Urinary bladder (tissue), 4 donors: ENCODE results near the gene AFDN. TPM values are rescaled to one million over a fixed set of nuclear protein-coding genes. Genes with fewer than 3 reads are reported as not detected.

Source experiments
- DNase-seq: peaks from one replicate; pipeline ENCODE4 v3.0.0-alpha.2; 2015; ENCODE audit errors: extremely low spot score
- H3K27ac ChIP-seq: one replicate; pipeline ENCODE4 v1.5.1; 2013; ENCODE audit warnings: low read depth, mild to moderate bottlenecking, moderate library complexity
- H3K36me3 ChIP-seq: one replicate; pipeline ENCODE4 v1.6.1; 2013; ENCODE audit warnings: mild to moderate bottlenecking, moderate library complexity; ENCODE audit not compliant: insufficient read depth
- H3K4me1 ChIP-seq: one replicate; pipeline ENCODE4 v1.6.1; 2013; ENCODE audit warnings: mild to moderate bottlenecking, moderate library complexity; ENCODE audit not compliant: insufficient read depth
- H3K4me3 ChIP-seq: one replicate; pipeline ENCODE4 v1.5.1; 2013; ENCODE audit warnings: low read depth, low read length
- WGBS: extraction: QIAGEN DNeasy Blood & Tissue Kit; methylation state at CpG from one replicate; pipeline ENCODE4 v1.1.7; 2013; 5-methylcytosine and 5-hydroxymethylcytosine counted together
- polyA plus RNA-seq: library from polyadenylated mRNA; stranded (reverse); fragments of 200-250 nt; gene quantifications from one replicate; pipeline ENCODE4 v1.2.3, GENCODE V29; 2013
- total RNA-seq: library from RNA; depleted of rRNA; stranded (reverse); fragments of >200 nt; gene quantifications from one replicate; pipeline ENCODE4 v1.2.3, GENCODE V29; 2014
- donor health status: healthy with polysubstance abuse.
- donor health status: healthy.

AFDN gene
- total and polyA plus RNA-seq, 2 donors, result 29.6 to 177 TPM

DNA sequence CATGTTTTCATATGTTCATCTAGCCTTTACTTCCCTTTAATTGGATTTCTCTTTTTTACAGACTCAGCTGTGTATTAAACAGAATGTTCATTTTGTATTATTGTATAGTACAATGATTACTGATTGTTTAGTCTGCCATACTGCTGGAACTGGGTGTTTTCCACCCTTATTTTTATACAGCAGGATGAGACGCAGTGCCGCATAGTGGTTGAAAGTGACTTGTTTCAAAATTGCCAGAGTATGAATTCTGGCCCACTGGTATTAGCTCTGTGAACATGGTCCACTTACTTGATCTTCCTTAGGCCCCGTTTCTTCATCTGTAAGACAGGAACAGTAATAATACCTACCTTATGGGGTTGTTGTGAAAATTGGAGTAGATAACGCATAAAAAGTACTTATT, 22.1 kb downstream of the AFDN start:
- H3K4me1 ChIP-seq, result no peaks in the 10 kb centered on the region
- H3K27ac ChIP-seq, result no peak overlapping the region
- 95% methylated on average over 4 of the region's 4 CpGs for WGBS
- H3K36me3 ChIP-seq, result no peaks in the 10 kb centered on the region
- DNase-seq, result no peak
- H3K4me3 ChIP-seq, result no peak overlapping the region

DNA sequence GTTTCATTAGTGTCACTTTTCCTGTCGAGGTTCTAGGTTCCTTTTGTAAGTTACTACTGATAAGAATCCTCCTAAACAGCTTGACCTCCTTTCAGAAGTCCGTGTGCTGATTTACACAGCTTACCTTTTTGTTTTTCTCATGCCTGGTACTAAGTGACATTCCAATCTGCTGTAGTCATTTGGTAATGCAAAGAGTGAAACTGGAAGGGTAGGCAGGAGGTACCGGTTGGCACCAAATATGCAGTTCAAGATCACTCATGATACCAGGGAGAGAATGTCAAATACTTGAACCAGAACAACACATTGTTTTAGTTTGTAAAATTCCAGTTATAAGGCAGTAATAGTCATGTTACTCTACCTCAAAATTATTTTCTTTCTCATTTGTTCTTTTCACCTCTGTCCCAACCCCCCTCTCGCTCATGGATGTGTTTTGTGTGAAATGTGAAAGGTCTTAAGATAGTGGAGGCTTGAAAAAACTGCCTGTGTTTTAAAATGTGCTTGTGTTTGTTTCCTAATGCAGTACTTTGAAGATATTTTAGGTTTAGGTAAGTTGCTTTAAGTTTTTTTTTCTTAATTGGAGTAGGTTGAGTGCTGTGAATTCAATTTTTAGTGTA, 23.2 kb downstream of the AFDN start:
- peak; percentile 57 for DNase-seq
- 60% methylated on average over 4 of the region's 4 CpGs for WGBS
- Histone ChIP-seq H3K4me3 (no peak overlapping the region), H3K27ac (peak overlapping the region; percentile 16), H3K4me1 (no peaks in the 10 kb centered on the region), H3K36me3 (no peaks in the 10 kb centered on the region)

DNA sequence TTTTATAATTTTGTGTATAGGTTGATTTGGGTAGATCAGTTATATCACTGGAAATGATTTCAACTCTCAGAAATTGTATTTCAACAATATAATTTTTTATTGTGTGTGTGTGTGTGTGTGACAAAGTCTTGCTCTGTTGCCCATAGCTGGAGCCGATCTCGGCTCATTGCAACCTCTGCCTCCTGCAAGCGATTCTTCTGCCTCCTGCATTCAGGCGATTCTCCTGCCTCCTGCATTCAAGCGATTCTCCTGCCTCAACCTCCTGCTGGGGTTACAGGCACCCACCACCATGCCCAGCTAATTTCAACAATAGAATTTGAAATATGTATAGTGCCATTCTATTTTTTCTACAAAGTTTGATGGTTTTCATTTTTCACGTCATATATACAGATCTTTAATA, 24.1 kb downstream of the AFDN start:
- 91% methylated on average over 6 of the region's 6 CpGs for WGBS

DNA sequence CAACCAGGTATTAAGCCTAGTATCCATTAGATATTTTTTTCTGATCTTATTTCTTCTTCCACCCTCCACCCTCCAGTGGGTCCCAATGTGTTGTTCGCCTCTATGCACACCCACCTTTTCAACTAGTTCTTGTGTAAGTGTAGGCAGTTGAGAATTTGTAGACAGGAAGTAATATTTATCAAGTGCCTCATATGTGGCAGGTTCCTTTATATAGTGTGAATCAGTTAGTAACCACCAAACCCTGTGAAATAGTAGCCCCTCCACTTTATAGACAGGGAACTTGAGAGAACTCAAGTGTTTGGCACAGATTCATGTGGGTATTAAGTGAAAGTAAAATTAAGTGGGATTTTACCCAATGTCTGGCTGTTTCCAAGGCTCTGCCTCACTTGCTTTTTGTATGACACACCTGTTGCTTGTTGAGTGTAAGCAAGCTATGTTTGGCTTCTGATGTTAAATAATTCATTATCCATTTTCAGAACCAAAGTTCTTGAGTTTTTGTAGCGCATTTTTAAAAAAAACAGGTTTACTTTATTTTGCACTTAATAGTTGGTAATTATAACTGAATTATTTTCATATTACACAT, 24.8 kb downstream of the AFDN start:
- Histone ChIP-seq H3K4me3 (no peak overlapping the region), H3K36me3 (no peaks in the 10 kb centered on the region), H3K4me1 (no peaks in the 10 kb centered on the region), H3K27ac (no peak overlapping the region)
- WGBS, result 96% methylated on average over 2 of the region's 2 CpGs
- DNase-seq, result no peak

More for the DNA sequence above, 24.1 kb downstream of the AFDN start:
- Histone ChIP-seq H3K36me3 (no peaks in the 10 kb centered on the region), H3K4me1 (no peaks in the 10 kb centered on the region), H3K27ac (no peak overlapping the region), H3K4me3 (no peak overlapping the region)
- DNase-seq, result no peak

DNA sequence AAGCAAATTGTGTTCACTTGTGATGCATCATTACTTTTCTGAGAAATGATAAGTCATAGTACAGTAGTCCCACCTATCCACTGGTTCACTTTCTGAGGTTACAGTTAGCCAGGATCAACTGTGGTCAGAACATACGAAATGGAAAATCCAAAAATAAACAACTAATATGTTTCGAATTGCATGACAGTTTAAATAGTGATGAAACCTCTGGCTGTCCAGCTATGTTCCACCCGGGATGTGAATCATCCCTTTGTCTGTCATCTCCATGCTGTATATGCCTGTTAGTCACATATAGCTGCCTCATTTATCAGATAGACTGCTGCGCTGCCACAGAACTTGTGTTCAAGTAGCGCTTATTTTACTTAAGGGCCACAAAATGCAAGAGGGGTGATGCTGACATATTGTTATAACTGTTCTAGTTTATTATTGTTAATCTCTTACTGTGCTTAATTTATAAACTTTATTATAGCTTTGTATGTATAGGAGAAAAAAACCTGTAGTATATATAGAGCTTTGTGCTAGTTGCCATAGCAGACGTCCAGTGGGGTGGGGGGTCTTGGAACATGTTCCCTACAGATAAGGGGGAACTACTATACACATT, 29.2 kb downstream of the AFDN start:
- 55% methylated on average over 6 of the region's 6 CpGs for WGBS
- Histone ChIP-seq H3K4me1 (no peaks in the 10 kb centered on the region), H3K36me3 (no peaks in the 10 kb centered on the region), H3K4me3 (no peak overlapping the region), H3K27ac (no peak overlapping the region)
- DNase-seq, result no peak

DNA sequence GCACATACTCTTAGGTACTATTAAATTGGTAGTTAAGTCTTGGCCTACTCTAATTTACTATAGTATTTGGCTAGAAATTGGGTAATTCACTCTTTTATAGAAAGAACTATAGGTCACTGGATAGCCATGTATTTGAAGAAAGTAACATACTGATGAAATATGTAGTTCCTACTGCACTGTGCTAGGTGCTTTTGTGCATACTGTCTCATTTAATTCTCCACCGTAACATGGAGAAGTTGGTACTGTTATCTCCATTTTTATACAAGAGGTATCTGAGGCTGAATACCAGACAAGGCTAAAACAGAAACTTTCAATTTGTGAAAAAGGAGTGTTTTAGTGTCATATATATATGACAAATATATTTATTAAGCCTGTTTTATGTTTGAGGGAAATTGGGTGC, 29.8 kb downstream of the AFDN start:
- Histone ChIP-seq H3K27ac (no peak overlapping the region), H3K4me1 (no peaks in the 10 kb centered on the region), H3K36me3 (no peaks in the 10 kb centered on the region), H3K4me3 (no peak overlapping the region)
- 98% methylated on average over 1 of the region's 1 CpG for WGBS
- DNase-seq, result no peak

DNA sequence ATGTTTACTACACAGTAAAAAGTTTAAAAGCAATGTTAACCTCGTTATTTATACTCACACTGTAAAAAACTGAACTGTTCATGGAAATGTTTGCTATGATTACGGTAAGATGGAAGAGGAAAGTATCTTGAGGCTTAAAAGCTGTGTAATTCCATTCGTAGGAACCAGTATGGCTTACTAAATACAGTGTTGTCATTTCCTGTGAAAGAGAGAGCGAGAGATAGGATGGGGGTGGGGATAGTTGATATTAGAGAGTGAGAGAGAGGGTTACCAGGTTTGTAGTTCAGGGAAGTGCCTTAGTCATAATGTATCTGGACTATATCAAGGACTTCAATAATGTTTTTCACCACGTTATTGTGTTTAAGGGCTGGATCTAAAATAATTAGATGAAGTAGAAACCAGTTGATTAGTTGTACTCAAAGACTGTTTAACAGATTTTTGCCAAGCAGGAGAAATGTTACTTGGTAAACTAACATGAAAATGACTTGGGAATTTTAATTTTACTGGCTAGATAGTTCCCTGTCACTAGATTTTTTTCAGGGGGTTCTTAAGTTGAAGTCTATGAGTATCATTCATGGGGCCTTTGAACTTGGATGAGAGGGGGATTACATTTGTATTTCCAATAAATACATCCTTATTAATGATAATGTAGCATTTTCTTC, 30.4 kb downstream of the AFDN start:
- 55% methylated on average over 5 of the region's 5 CpGs for WGBS
- H3K4me1 ChIP-seq, result no peaks in the 10 kb centered on the region

DNA sequence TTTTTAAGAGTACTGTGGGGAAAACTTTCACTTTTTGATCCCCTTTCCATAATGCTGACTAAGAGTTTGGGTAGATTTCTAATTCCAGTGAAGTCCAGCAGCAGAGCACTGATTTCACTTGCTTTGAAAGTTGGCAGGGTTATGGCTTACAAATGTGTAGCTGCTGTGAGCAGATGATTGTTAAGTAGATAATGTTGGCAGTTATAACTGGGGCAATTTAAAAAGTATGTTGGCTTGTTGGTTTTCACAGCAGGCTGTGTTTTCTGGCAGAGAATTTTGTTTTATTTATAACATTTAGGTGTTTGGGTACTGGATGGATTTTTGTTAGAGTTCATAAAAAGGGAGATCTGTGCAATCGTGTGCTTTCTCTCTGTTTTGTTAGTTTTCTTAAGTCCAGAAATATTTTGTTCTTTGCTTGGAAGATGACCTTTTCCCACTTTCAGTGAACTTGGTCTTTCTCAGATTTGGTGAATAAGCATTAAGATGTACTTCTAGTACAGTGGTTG, 31.4 kb downstream of the AFDN start:
- no peaks in the 10 kb centered on the region for H3K36me3 ChIP-seq
- WGBS, result 31% methylated on average over 1 of the region's 1 CpG
- H3K4me3 ChIP-seq, result no peak overlapping the region
- DNase-seq, result no peak
- no peaks in the 10 kb centered on the region for H3K4me1 ChIP-seq
- H3K27ac ChIP-seq, result no peak overlapping the region

More for the DNA sequence above, 30.4 kb downstream of the AFDN start:
- H3K27ac ChIP-seq, result no peak overlapping the region
- no peak overlapping the region for H3K4me3 ChIP-seq
- H3K36me3 ChIP-seq, result no peaks in the 10 kb centered on the region
- DNase-seq, result no peak

DNA sequence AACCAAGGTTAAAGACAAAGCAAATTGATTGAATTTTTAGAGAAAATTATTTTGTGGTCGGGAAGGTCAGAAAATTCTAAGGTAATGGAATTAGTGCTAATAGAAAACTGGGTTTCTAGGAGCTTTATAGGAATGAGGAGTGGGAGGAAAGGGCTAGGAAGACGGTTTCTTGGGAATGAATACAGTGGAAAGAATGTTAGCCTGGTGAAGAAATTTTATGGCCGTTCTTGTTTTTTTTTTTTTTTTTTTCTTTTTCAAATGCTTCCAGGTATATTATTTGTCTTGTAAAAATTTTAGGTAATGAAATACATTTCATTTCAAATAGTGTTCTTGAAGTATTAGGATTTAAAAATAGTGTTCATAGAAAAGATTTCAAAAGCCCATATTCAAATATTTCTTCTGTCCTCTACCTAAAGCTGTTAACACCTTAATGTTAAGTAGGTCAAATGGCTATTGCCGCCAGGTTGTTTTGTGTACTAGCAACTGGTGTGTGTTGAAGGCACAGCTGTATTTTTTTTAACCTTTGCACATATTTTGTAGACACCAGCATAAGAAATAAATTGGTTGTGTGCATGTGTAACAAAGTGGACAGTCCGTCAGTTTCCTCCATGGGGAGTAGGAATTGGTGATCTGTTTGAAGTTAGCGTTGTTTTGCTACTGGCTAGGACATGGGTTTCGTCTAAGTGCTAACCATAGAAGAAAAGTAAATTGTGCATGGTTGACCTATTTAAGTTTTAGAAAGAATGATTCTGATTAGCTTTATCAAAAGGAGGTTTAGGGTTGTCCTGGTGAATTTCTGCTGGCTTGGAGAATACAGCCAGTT, 32.3 kb downstream of the AFDN start:
- Histone ChIP-seq H3K27ac (no peak overlapping the region), H3K36me3 (no peaks in the 10 kb centered on the region), H3K4me1 (no peaks in the 10 kb centered on the region), H3K4me3 (no peak overlapping the region)
- WGBS, result 58% methylated on average over 7 of the region's 7 CpGs
- DNase-seq, result no peak

DNA sequence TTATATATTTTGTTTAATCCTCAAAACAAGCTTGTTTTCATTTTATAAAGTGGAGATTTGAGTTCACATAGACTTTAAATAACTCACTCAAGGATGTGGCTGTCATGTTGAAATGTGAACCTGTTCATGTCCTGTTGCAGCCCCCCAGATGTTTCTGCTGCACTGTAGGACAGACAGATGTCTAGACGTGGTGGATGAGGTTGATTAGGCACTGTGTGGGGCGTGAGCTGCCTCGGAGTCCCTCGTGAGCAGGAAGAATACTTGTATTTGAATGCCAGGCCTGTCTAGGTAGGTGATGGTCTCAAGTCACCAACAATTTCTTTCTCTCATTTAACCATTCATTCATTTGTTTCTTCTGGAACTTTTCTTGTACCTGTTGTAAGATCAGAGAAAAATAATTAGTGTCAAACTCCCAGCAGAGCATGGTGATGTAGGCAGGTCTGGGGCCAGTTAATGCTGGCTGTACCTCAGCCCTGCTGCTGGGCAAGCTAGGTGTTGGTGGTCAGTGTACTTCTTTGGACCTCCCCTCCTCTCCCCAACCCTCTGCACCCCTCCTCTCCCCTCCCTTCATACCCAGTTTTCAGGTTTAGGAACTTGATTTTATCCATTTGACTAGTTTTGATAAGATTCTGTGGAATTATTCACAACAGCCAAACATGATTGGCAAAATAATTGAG, 34.0 kb downstream of the AFDN start:
- 77% methylated on average over 4 of the region's 4 CpGs for WGBS
- DNase-seq, result no peak
- Histone ChIP-seq H3K27ac (no peak overlapping the region), H3K4me1 (no peaks in the 10 kb centered on the region), H3K36me3 (no peaks in the 10 kb centered on the region), H3K4me3 (no peak overlapping the region)

DNA sequence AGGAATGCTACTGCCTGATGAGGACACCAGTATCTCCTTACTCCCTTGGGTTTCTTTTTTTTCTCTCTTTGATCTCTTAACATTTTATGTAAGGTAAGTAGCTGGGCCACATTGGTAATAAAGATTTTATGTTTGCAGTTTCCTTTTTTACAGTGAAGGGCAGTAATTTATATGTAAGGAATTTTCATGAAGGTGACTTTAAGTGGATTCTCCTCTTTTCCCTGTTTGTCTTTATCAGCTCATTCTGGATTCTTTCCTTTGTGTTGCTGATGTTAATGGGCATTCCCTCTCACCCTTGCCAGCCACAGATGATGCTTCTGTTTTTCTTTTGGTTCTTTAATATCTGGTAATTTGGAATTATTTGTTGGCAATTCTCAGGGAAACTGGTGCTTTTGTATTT, 34.7 kb downstream of the AFDN start:
- no peaks in the 10 kb centered on the region for H3K4me1 ChIP-seq
- no peak for DNase-seq

DNA sequence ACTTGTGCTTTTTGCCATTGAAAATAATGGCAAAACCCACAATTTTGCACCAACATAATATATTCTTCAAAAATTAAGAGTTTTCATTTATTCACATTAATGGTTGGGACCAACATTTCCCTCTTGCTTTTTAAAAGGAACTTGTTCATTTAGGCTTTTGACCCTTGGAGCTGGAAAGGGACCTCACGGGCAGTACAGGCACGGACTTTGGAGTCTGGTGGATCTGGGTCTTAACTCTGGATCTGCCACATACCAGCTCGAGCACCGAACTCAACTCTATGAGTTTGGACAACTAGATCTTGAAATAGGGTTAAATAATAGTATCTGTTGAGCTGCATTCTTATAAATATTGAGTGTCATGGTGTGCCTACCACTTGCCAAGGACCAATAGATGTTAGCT, 37.2 kb downstream of the AFDN start:
- DNase-seq, result no peak
- H3K27ac ChIP-seq, result no peak overlapping the region
- no peaks in the 10 kb centered on the region for H3K4me1 ChIP-seq
- WGBS, result 99% methylated on average over 4 of the region's 4 CpGs
- no peak overlapping the region for H3K4me3 ChIP-seq
- no peaks in the 10 kb centered on the region for H3K36me3 ChIP-seq

More for the DNA sequence above, 34.7 kb downstream of the AFDN start:
- no peaks in the 10 kb centered on the region for H3K36me3 ChIP-seq
- H3K27ac ChIP-seq, result no peak overlapping the region
- H3K4me3 ChIP-seq, result no peak overlapping the region

DNA sequence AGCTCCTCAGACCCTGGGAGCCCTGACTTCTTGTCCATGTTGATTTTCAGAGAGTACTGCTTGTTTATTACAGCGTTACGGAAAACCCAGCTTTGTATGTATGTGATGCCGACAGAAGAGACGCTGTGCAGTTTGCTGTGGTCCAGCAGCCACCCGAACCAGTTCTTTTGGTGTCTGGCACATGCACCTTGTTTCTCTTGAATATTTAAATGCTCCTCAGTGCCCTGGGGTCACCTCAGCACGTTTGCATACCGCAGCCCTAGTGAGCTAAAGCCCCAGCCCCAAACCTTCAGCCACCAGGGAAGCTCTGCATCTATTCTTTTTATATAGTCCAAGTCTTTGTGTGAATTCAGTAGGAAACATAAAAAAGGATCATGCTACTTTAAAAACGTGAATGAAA, 39.9 kb downstream of the AFDN start:
- WGBS, result 79% methylated on average over 8 of the region's 8 CpGs
- no peak overlapping the region for H3K27ac ChIP-seq
- H3K36me3 ChIP-seq, result no peaks in the 10 kb centered on the region
- no peak overlapping the region for H3K4me3 ChIP-seq
- DNase-seq, result no peak
- no peaks in the 10 kb centered on the region for H3K4me1 ChIP-seq
